MM.1S (cell line): ENCODE data around the gene HORMAD2.

Source experiments
- EZH2phosphoT487 ChIP-seq: fragments of 300-600 bp; sonication (generic); IDR thresholded peaks from 2 replicates; pipeline ENCODE4 v1.6.1; 2018; ENCODE audit warnings: antibody characterized with exemption, low read length
- TF ChIP-seq, protein P1 (sequence below): fragments of 300-600 bp; sonication (generic); IDR thresholded peaks from 2 replicates; pipeline ENCODE4 v1.5.1; 2016; ENCODE audit warnings: antibody characterized with exemption, low read length, mixed read lengths

- TF ChIP-seq, protein P1, sequence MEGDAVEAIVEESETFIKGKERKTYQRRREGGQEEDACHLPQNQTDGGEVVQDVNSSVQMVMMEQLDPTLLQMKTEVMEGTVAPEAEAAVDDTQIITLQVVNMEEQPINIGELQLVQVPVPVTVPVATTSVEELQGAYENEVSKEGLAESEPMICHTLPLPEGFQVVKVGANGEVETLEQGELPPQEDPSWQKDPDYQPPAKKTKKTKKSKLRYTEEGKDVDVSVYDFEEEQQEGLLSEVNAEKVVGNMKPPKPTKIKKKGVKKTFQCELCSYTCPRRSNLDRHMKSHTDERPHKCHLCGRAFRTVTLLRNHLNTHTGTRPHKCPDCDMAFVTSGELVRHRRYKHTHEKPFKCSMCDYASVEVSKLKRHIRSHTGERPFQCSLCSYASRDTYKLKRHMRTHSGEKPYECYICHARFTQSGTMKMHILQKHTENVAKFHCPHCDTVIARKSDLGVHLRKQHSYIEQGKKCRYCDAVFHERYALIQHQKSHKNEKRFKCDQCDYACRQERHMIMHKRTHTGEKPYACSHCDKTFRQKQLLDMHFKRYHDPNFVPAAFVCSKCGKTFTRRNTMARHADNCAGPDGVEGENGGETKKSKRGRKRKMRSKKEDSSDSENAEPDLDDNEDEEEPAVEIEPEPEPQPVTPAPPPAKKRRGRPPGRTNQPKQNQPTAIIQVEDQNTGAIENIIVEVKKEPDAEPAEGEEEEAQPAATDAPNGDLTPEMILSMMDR = no peak
- no peak for TF ChIP-seq EZH2phosphoT487
Observed at GRCh38 chr22:30222321-30222720, 142.1 kb downstream of the HORMAD2 start.
